HCT116 (cell line): ENCODE data around the gene TMCO6.

Source experiments
- EZH2 ChIP-seq: fragments of 200-600 bp; sonication (generic); IDR thresholded peaks from 2 replicates; pipeline ENCODE4 v1.6.1; 2017; ENCODE audit warnings: antibody characterized with exemption, mixed run types
- EZH2phosphoT487 ChIP-seq: fragments of 200-600 bp; IDR thresholded peaks from 2 replicates; pipeline ENCODE4 v1.6.1; 2018; ENCODE audit warnings: antibody characterized with exemption, borderline replicate concordance
- MAX ChIP-seq: IDR thresholded peaks from 2 replicates; pipeline ENCODE4 v1.6.1; 2012
- POLR2A ChIP-seq: IDR thresholded peaks from 2 replicates; pipeline ENCODE4 v1.7.0; 2011; ENCODE audit warnings: borderline replicate concordance; ENCODE audit not compliant: insufficient read depth, insufficient read length; ENCODE audit errors: extremely low read depth
- POLR2AphosphoS5 ChIP-seq: IDR thresholded peaks from 2 replicates; pipeline ENCODE4 v1.6.1; 2011; ENCODE audit warnings: mild to moderate bottlenecking, low read depth, low read length, moderate library complexity
- SP1 ChIP-seq: IDR thresholded peaks from 2 replicates; pipeline ENCODE4 v1.6.1; 2012; ENCODE audit warnings: low read depth
- TCF7L2 ChIP-seq: IDR thresholded peaks from 2 replicates; pipeline ENCODE4 v1.7.0; 2011; ENCODE audit warnings: borderline replicate concordance, inconsistent platforms; ENCODE audit not compliant: insufficient read depth, insufficient read length; ENCODE audit errors: extremely low read depth
- TF ChIP-seq, protein P1 (sequence below), 3 experiments: fragments of 200-600 bp in 1 of 3; sonication (generic) in 1 of 3; IDR thresholded peaks in 2 of 3; conservative IDR thresholded peaks in 1 of 3; 2 replicates each; pipeline ENCODE4 v1.5.1; 2012 to 2017; ENCODE audit warnings: low read depth in 2 of 3, low read length in 2 of 3, antibody characterized with exemption in 1 of 3, borderline replicate concordance in 1 of 3, control low read depth in 1 of 3, mild to moderate bottlenecking in 1 of 3, mixed read lengths in 1 of 3, mixed run types in 1 of 3, moderate library complexity in 1 of 3; ENCODE audit not compliant: insufficient read depth in 1 of 3
- TF ChIP-seq, protein P2 (sequence below): IDR thresholded peaks from 2 replicates; pipeline ENCODE4 v1.6.1; 2012; ENCODE audit warnings: low read depth

GRCh38 chr5:140590861-140591260 lies 48.4 kb upstream of the TMCO6 start:
- TF ChIP-seq SP1: no peak
- TF ChIP-seq, protein P1, sequence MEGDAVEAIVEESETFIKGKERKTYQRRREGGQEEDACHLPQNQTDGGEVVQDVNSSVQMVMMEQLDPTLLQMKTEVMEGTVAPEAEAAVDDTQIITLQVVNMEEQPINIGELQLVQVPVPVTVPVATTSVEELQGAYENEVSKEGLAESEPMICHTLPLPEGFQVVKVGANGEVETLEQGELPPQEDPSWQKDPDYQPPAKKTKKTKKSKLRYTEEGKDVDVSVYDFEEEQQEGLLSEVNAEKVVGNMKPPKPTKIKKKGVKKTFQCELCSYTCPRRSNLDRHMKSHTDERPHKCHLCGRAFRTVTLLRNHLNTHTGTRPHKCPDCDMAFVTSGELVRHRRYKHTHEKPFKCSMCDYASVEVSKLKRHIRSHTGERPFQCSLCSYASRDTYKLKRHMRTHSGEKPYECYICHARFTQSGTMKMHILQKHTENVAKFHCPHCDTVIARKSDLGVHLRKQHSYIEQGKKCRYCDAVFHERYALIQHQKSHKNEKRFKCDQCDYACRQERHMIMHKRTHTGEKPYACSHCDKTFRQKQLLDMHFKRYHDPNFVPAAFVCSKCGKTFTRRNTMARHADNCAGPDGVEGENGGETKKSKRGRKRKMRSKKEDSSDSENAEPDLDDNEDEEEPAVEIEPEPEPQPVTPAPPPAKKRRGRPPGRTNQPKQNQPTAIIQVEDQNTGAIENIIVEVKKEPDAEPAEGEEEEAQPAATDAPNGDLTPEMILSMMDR (IDR thresholded peaks at IDR 0.05 in 2 of 3, conservative IDR thresholded peaks at IDR 0.05 in 1 of 3; ENCODE audit: borderline replicate concordance in 1 of 3, insufficient read depth in 1 of 3, low read depth in 2 of 3, low read length in 2 of 3): no peak
- no peak for TF ChIP-seq POLR2AphosphoS5
- no peak for TF ChIP-seq EZH2
- no peak for TF ChIP-seq MAX
- no peak for TF ChIP-seq POLR2A
- TF ChIP-seq, protein P2, sequence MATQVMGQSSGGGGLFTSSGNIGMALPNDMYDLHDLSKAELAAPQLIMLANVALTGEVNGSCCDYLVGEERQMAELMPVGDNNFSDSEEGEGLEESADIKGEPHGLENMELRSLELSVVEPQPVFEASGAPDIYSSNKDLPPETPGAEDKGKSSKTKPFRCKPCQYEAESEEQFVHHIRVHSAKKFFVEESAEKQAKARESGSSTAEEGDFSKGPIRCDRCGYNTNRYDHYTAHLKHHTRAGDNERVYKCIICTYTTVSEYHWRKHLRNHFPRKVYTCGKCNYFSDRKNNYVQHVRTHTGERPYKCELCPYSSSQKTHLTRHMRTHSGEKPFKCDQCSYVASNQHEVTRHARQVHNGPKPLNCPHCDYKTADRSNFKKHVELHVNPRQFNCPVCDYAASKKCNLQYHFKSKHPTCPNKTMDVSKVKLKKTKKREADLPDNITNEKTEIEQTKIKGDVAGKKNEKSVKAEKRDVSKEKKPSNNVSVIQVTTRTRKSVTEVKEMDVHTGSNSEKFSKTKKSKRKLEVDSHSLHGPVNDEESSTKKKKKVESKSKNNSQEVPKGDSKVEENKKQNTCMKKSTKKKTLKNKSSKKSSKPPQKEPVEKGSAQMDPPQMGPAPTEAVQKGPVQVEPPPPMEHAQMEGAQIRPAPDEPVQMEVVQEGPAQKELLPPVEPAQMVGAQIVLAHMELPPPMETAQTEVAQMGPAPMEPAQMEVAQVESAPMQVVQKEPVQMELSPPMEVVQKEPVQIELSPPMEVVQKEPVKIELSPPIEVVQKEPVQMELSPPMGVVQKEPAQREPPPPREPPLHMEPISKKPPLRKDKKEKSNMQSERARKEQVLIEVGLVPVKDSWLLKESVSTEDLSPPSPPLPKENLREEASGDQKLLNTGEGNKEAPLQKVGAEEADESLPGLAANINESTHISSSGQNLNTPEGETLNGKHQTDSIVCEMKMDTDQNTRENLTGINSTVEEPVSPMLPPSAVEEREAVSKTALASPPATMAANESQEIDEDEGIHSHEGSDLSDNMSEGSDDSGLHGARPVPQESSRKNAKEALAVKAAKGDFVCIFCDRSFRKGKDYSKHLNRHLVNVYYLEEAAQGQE: no peak
- TF ChIP-seq TCF7L2: no peak
- TF ChIP-seq EZH2phosphoT487: no peak
